AG09309 (cell line): Measurements from ENCODE around the gene AGRP.
"Not testable (repeated sequence)": the region's sequence is repeated elsewhere in the genome, so short reads cannot be mapped to it uniquely, and the experiment has no call there.

Experiments
- DNase-seq: peaks from one replicate; pipeline ENCODE4 v3.0.0-alpha.2; 2010; ENCODE audit warnings: low read depth
- H3K4me3 ChIP-seq: 2 replicates; pipeline ENCODE4 v1.5.1; 2011; ENCODE audit warnings: mild to moderate bottlenecking, low read depth, low read length, moderate library complexity; ENCODE audit not compliant: control insufficient read depth
- CTCF ChIP-seq: IDR thresholded peaks from 2 replicates; pipeline ENCODE4 v1.5.1; 2011; ENCODE audit warnings: mild to moderate bottlenecking, low read depth, low read length, inconsistent platforms; ENCODE audit not compliant: insufficient read depth, control insufficient read depth; ENCODE audit errors: missing control alignments

AGRP gene

DNA sequence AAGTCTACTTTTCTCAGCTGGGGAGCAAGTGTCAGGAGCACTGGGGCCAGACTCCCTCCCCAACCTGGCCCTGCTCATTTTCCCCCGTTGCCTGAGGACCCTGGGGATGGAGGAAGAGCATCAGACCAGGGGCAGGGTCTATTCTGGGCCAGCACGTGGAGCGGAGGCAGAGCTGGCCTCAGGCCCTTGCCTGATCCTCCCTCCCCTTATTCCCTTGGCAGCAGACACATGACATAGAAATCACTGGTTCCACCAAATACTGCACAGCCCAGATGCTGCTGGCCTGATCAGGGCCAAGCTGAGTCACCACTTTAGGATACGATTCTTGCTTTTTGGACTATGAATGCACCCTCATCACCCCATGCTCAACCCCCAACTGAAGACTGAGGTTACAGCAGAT, 15.8 kb upstream of the AGRP start:
- TF ChIP-seq CTCF: no peak

DNA sequence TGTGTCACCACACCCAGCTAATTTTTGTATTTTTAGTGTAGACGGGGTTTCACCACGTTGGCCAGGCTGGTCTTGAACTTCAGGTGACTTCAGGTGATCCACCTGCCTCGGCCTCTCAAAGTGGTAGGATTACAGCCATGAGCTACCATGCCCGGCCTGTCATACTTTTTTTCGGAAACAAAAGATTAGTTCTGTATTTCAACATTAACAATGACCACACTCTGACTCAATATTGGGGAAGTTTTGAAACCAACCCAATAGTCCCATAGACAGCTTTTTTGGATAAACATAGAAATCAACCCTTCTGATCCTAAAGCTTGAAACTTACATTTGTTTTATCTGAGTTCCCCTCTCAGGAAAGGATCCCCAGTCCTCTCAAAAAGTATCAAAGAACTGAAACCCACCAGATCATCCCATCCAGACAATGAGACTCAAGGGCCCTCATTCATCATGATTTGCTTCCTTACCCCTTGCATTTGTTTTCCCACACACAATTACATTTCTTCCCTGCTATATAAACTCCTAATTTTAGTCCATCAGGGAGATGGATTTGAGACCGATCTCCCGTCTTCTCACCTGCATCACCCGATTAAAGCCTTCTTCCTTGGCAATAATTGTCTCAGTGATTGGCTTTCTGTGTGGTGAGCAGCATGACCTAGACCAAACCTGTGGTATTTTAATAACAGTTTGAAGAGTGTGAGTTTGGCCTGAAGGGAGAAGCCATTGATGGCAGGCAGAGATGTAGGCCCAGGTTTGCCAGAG, 7.2 kb upstream of the AGRP start:
- no peak for TF ChIP-seq CTCF
- H3K4me3 ChIP-seq: no peak overlapping the region
- peak; percentile 11 for DNase-seq

More for the DNA sequence above, 15.8 kb upstream of the AGRP start:
- no peak overlapping the region for H3K4me3 ChIP-seq
- DNase-seq: no peak

- no peak for TF ChIP-seq CTCF
- DNase-seq: no peak
- H3K4me3 ChIP-seq: no peak overlapping the region
Observed at GRCh38 chr16:67489401-67490083, 6.2 kb upstream of the AGRP start.

- not testable (repeated sequence) for H3K4me3 ChIP-seq, DNase-seq
Observed at GRCh38 chr16:67487561-67487960, 4.2 kb upstream of the AGRP start.

DNA sequence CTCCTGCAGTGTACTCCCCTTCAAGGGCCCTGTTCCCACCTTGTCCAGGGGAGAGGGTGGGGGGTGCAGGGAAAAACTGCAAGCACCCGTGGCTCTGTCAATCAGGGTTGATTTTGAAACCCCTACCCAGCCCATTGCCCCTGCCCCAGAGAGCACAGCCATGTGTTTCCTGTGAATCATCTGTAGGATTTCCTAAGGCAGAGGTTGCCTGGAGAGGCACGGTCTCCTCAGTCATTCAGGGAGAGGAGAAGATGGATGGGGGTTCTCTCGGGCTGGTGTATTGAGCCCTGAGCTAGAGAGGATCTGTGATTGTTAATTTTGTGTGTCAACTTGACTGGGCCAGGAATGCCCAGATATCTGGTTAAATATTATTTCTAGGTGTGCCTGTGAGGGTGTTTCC, 3.5 kb upstream of the AGRP start:
- no peak overlapping the region for H3K4me3 ChIP-seq
- no peak for TF ChIP-seq CTCF
- no peak for DNase-seq

DNA sequence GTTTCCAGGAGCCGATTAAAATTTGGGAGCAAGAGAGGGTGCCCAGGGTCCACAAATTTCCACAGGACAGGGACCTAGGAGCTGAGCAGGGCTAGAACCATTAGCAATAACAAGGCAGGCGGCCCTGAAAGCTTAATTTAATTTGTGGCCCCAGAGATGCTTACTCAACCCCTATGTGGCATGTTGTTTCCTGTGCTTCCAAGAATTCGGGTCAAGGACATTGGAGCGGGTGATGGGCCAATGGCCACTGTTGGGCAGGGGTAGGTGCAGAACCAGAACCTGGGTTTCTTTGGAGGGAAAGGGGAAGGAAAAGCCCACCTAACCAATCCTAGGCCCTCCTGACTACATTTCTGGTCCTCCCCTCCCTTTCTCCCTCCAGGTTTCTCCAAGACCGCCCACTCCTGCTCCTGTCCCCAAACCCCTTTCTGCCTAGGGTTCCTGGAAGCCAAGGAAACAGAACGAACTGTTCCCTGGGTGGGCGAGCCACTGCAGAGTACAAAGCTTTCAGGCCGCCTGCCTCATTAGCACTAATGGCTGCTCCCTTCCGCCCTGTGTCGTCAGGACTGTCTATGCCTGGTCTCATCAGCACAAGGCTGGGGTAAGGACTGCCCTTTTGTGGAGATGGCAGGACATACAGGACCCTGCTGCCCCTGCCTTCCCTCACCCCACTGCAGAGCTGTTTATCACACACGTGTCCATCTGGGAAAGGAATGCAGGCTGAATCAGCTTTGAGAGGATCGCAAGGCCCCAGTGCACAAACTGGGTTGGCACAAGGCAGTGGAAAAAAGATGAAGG, 581 bp upstream of the AGRP start:
- DNase-seq: no peak
- TF ChIP-seq CTCF: no peak

More for the DNA sequence above, 581 bp upstream of the AGRP start:
- H3K4me3 ChIP-seq: no peak overlapping the region
